ENCODE results near the gene AASDH.

AASDH gene

GRCh38 chr4:56345458-56345857 lies 41.8 kb downstream of the AASDH start:
- Histone ChIP-seq H3K4me1 (ENCODE audit: low read length) (no peaks in the 10 kb centered on the region), H2AFZ (ENCODE audit: low read length) (no peak overlapping the region), H3K79me2 (ENCODE audit: low read length) (no peaks in the 10 kb centered on the region), H3K9me3 (replicated peaks; ENCODE audit: insufficient read depth, low read length) (no peaks in the 10 kb centered on the region), H3K27me3 (replicated peaks; ENCODE audit: insufficient read depth, low read length) (no peaks in the 10 kb centered on the region), H3K9ac (ENCODE audit: low read length) (no peak overlapping the region), H3K36me3 (replicated peaks; ENCODE audit: insufficient read depth, low read length) (no peaks in the 10 kb centered on the region), H3K4me2 (ENCODE audit: low read depth, low read length) (no peak overlapping the region), H4K20me1 (ENCODE audit: insufficient read depth, low read length) (no peaks in the 10 kb centered on the region), H3K27ac (ENCODE audit: low read length) (no peak overlapping the region), H3K9me2 (replicated peaks; ENCODE audit: insufficient read depth, low read length) (no peaks in the 10 kb centered on the region), H3K4me3 (ENCODE audit: low read length) (no peak overlapping the region), H3F3A (ENCODE audit: insufficient read depth, low read length) (no peaks in the 10 kb centered on the region)
- TF ChIP-seq CTCF (IDR thresholded peaks at IDR 0.05; ENCODE audit: low read length) = no peak
- no peak for TF ChIP-seq EZH2phosphoT487 (IDR thresholded peaks at IDR 0.05; ENCODE audit: low read length)
- TF ChIP-seq EZH2 (optimal IDR thresholded peaks at IDR 0.05; ENCODE audit: low read depth, low read length) = no peak
- DNase-seq = no peak

GRCh38 chr4:56342746-56343145 lies 44.5 kb downstream of the AASDH start:
- Histone ChIP-seq H2AFZ (ENCODE audit: low read length) (no peak overlapping the region), H3K4me2 (ENCODE audit: low read depth, low read length) (no peak overlapping the region), H3K36me3 (replicated peaks; ENCODE audit: insufficient read depth, low read length) (no peaks in the 10 kb centered on the region), H3K4me3 (ENCODE audit: low read length) (no peak overlapping the region), H3K9me3 (replicated peaks; ENCODE audit: insufficient read depth, low read length) (no peaks in the 10 kb centered on the region), H3K4me1 (ENCODE audit: low read length) (no peaks in the 10 kb centered on the region), H3K9ac (ENCODE audit: low read length) (no peak overlapping the region), H4K20me1 (ENCODE audit: insufficient read depth, low read length) (no peaks in the 10 kb centered on the region), H3K27ac (ENCODE audit: low read length) (no peak overlapping the region), H3K27me3 (replicated peaks; ENCODE audit: insufficient read depth, low read length) (no peaks in the 10 kb centered on the region), H3F3A (ENCODE audit: insufficient read depth, low read length) (no peaks in the 10 kb centered on the region), H3K79me2 (ENCODE audit: low read length) (no peaks in the 10 kb centered on the region), H3K9me2 (replicated peaks; ENCODE audit: insufficient read depth, low read length) (no peaks in the 10 kb centered on the region)
- no peak for TF ChIP-seq EZH2 (optimal IDR thresholded peaks at IDR 0.05; ENCODE audit: low read depth, low read length)
- DNase-seq = no peak

GRCh38 chr4:56330691-56331090 lies 56.6 kb downstream of the AASDH start:
- Histone ChIP-seq H3K4me2 (ENCODE audit: low read depth, low read length) (no peak overlapping the region), H3K27me3 (replicated peaks; ENCODE audit: insufficient read depth, low read length) (no peaks in the 10 kb centered on the region), H3K9me2 (replicated peaks; ENCODE audit: insufficient read depth, low read length) (no peaks in the 10 kb centered on the region), H3K9ac (ENCODE audit: low read length) (no peak overlapping the region), H2AFZ (ENCODE audit: low read length) (no peak overlapping the region), H3F3A (ENCODE audit: insufficient read depth, low read length) (no peaks in the 10 kb centered on the region), H3K27ac (ENCODE audit: low read length) (no peak overlapping the region), H3K4me3 (ENCODE audit: low read length) (no peak overlapping the region), H4K20me1 (ENCODE audit: insufficient read depth, low read length) (no peaks in the 10 kb centered on the region), H3K79me2 (ENCODE audit: low read length) (no peaks in the 10 kb centered on the region), H3K4me1 (ENCODE audit: low read length) (no peaks in the 10 kb centered on the region), H3K36me3 (replicated peaks; ENCODE audit: insufficient read depth, low read length) (no peaks in the 10 kb centered on the region), H3K9me3 (replicated peaks; ENCODE audit: insufficient read depth, low read length) (no peaks in the 10 kb centered on the region)
- no peak for DNase-seq
- TF ChIP-seq EZH2 (optimal IDR thresholded peaks at IDR 0.05; ENCODE audit: low read depth, low read length) = no peak
- TF ChIP-seq EZH2phosphoT487 (IDR thresholded peaks at IDR 0.05; ENCODE audit: low read length) = no peak
- no peak for TF ChIP-seq CTCF (IDR thresholded peaks at IDR 0.05; ENCODE audit: low read length)

GRCh38 chr4:56326363-56326762 lies 60.9 kb downstream of the AASDH start:
- Histone ChIP-seq H3K9ac (ENCODE audit: low read length) (no peak overlapping the region), H3K36me3 (replicated peaks; ENCODE audit: insufficient read depth, low read length) (no peaks in the 10 kb centered on the region)
- DNase-seq = no peak

More at GRCh38 chr4:56326363-56326762, 60.9 kb downstream of the AASDH start:
- Histone ChIP-seq H2AFZ (ENCODE audit: low read length) (no peak overlapping the region), H3F3A (ENCODE audit: insufficient read depth, low read length) (no peaks in the 10 kb centered on the region), H3K79me2 (ENCODE audit: low read length) (no peaks in the 10 kb centered on the region), H4K20me1 (ENCODE audit: insufficient read depth, low read length) (no peaks in the 10 kb centered on the region), H3K9me3 (replicated peaks; ENCODE audit: insufficient read depth, low read length) (no peaks in the 10 kb centered on the region), H3K27ac (ENCODE audit: low read length) (no peak overlapping the region), H3K27me3 (replicated peaks; ENCODE audit: insufficient read depth, low read length) (no peaks in the 10 kb centered on the region), H3K4me2 (ENCODE audit: low read depth, low read length) (no peak overlapping the region), H3K9me2 (replicated peaks; ENCODE audit: insufficient read depth, low read length) (no peaks in the 10 kb centered on the region), H3K4me1 (ENCODE audit: low read length) (no peaks in the 10 kb centered on the region), H3K4me3 (ENCODE audit: low read length) (no peak overlapping the region)
- no peak for TF ChIP-seq EZH2phosphoT487 (IDR thresholded peaks at IDR 0.05; ENCODE audit: low read length)
- TF ChIP-seq EZH2 (optimal IDR thresholded peaks at IDR 0.05; ENCODE audit: low read depth, low read length) = no peak
- TF ChIP-seq CTCF (IDR thresholded peaks at IDR 0.05; ENCODE audit: low read length) = no peak

Data from MM.1S (cell line).